ENCODE measurements around the gene HCST. TPM values are rescaled to one million over a fixed set of nuclear protein-coding genes. Genes with fewer than 3 reads are reported as not detected.

HCST gene
- total RNA-seq, 4 donors from 2014 or later: 1.2 to 1.5 TPM; not detected in 2

- peaks cover 0 to 3% of the 10 kb centered on the region in 2 donors for H3K4me1 ChIP-seq
- H3K36me3 ChIP-seq: no peaks in the 10 kb centered on the region
- intact Hi-C loops (cut with DNase I; ENCODE audit: low total_unique reads) (no loop called here), in situ Hi-C loops (cut with MboI; ENCODE audit: low sequenced_read_pairs in 4 of 4) (no loop called here)
- H3K27me3 ChIP-seq: peaks cover 55 to 88% (median 77%) of the 10 kb centered on the region in 3 donors
- ATAC-seq (no peak), DNase-seq (no peak)
- no peak overlapping the region for H3K4me3 ChIP-seq
- no peak overlapping the region for H3K27ac ChIP-seq
- no peaks in the 10 kb centered on the region for H3K9me3 ChIP-seq
- no peak for TF ChIP-seq POLR2A (IDR thresholded peaks at IDR 0.05)
- TF ChIP-seq, protein P1, sequence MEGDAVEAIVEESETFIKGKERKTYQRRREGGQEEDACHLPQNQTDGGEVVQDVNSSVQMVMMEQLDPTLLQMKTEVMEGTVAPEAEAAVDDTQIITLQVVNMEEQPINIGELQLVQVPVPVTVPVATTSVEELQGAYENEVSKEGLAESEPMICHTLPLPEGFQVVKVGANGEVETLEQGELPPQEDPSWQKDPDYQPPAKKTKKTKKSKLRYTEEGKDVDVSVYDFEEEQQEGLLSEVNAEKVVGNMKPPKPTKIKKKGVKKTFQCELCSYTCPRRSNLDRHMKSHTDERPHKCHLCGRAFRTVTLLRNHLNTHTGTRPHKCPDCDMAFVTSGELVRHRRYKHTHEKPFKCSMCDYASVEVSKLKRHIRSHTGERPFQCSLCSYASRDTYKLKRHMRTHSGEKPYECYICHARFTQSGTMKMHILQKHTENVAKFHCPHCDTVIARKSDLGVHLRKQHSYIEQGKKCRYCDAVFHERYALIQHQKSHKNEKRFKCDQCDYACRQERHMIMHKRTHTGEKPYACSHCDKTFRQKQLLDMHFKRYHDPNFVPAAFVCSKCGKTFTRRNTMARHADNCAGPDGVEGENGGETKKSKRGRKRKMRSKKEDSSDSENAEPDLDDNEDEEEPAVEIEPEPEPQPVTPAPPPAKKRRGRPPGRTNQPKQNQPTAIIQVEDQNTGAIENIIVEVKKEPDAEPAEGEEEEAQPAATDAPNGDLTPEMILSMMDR (IDR thresholded peaks at IDR 0.05 in 4 of 5, conservative IDR thresholded peaks at IDR 0.05 in 1 of 5): no peak
These were observed 42.9 kb upstream of the HCST start for GRCh38 chr19:35859414-35859813.

DNA sequence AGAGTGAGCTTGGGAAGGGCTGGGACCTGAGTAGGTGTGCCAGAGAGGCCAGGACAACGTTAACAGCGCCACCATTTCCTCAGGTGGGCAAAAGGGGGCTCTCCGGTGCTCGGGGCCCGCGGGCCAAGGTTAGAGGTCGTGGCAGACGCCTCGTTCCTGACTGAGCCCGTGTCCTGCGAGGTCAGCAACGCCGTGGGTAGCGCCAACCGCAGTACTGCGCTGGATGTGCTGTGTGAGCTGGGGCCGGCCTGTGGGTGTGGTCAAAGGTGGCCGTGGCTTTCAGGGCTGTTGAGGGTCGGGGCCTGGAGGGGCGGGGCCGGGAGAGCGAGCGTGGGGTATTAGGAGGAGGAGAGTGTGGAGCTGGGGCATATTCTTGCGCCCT, 41.9 kb upstream of the HCST start:
- Histone ChIP-seq H3K36me3 (no peaks in the 10 kb centered on the region), H3K27me3 (peaks cover 48 to 84% (median 67%) of the 10 kb centered on the region in 3 donors), H3K4me3 (no peak overlapping the region), H3K9me3 (no peaks in the 10 kb centered on the region), H3K4me1 (peaks cover 0 to 3% of the 10 kb centered on the region in 2 donors), H3K27ac (no peak overlapping the region)
- in situ Hi-C loops (cut with MboI; ENCODE audit: low sequenced_read_pairs in 4 of 4): no loop called here
- ATAC-seq (no peak), DNase-seq (no peak)
- no peak for TF ChIP-seq POLR2A (IDR thresholded peaks at IDR 0.05)
- TF ChIP-seq, protein P1 (IDR thresholded peaks at IDR 0.05 in 4 of 5, conservative IDR thresholded peaks at IDR 0.05 in 1 of 5): no peak
- intact Hi-C loops (cut with DNase I; ENCODE audit: low total_unique reads): no loop called here

GRCh38 chr19:35860818-35861639, 41.3 kb upstream of the HCST start:
- intact Hi-C loops (cut with DNase I; ENCODE audit: low total_unique reads): no loop called here
- TF ChIP-seq POLR2A (IDR thresholded peaks at IDR 0.05): no peak
- TF ChIP-seq, protein P1 (IDR thresholded peaks at IDR 0.05 in 4 of 5, conservative IDR thresholded peaks at IDR 0.05 in 1 of 5): no peak
- Histone ChIP-seq H3K27me3 (peaks cover 44 to 84% (median 62%) of the 10 kb centered on the region in 3 donors), H3K27ac (no peak overlapping the region), H3K4me3 (no peak overlapping the region), H3K4me1 (peaks cover 0 to 3% of the 10 kb centered on the region in 2 donors), H3K9me3 (no peaks in the 10 kb centered on the region), H3K36me3 (no peaks in the 10 kb centered on the region)
- ATAC-seq (no peak), DNase-seq (no peak)
- in situ Hi-C loops (cut with MboI; ENCODE audit: low sequenced_read_pairs in 4 of 4): no loop called here

DNA sequence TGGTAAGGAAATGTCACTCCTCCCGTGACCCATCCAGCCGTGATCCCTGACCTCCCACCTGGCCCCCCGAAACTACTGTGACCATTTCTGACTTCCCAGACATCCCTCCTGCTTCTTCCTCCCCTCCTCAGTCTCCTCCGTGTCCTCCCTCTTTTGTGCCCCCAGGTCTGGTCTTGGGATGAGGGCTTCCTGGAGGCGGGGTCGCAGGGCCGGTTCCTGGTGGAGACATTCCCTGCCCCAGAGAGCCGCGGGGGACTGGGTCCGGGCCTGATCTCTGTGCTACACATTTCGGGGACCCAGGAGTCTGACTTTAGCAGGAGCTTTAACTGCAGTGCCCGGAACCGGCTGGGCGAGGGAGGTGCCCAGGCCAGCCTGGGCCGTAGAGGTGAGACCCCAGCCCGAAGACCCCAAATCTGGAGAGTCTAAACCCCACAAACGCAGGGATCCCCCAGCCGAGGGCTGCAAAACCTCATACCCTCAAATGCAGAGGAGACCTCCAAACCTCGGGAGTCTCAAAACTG, 40.6 kb upstream of the HCST start:
- no peaks in the 10 kb centered on the region for H3K36me3 ChIP-seq
- DNase-seq (no peak), ATAC-seq (no peak)
- in situ Hi-C loops (cut with MboI; ENCODE audit: low sequenced_read_pairs in 4 of 4): no loop called here
- peaks cover 37 to 82% (median 55%) of the 10 kb centered on the region in 3 donors for H3K27me3 ChIP-seq
- TF ChIP-seq, protein P1 (IDR thresholded peaks at IDR 0.05 in 4 of 5, conservative IDR thresholded peaks at IDR 0.05 in 1 of 5): no peak
- no peak for TF ChIP-seq POLR2A (IDR thresholded peaks at IDR 0.05)
- H3K4me1 ChIP-seq: peaks cover 0 to under 1% of the 10 kb centered on the region in 2 donors
- H3K9me3 ChIP-seq: no peaks in the 10 kb centered on the region
- intact Hi-C loops (cut with DNase I; ENCODE audit: low total_unique reads): no loop called here
- H3K4me3 ChIP-seq: no peak overlapping the region
- no peak overlapping the region for H3K27ac ChIP-seq
